ENCODE measurements around the gene B3GNT9.
A peak's percentile ranks its signal among the peaks of the same experiment; 100 is the strongest.

B3GNT9 gene

DNA sequence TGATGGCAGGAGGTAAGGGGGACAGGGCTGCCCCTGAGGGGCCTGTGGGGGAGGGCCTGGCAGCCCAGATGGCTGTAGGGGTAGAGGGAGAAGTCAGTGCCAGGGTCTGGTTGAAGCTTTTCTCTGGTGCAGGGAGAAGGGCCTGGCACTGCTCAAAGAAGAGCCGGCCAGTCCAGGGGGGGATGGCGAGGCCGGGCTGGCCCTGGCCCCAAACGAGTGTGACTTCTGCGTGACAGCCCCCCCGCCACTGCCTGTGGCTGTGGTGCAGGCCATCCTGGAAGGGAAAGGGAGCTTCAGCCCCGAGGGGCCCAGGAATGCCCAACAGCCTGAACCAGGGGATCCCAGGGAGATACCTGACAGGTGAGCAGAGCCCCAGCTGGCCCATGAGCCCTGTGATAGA is 16.8 kb upstream of the B3GNT9 start:
- DNase-seq (ENCODE audit: low read depth in 3 of 3): no peak

GRCh38 chr16:67166598-67167168 is 15.9 kb upstream of the B3GNT9 start:
- no peak for DNase-seq (ENCODE audit: low read depth in 3 of 3)

DNA sequence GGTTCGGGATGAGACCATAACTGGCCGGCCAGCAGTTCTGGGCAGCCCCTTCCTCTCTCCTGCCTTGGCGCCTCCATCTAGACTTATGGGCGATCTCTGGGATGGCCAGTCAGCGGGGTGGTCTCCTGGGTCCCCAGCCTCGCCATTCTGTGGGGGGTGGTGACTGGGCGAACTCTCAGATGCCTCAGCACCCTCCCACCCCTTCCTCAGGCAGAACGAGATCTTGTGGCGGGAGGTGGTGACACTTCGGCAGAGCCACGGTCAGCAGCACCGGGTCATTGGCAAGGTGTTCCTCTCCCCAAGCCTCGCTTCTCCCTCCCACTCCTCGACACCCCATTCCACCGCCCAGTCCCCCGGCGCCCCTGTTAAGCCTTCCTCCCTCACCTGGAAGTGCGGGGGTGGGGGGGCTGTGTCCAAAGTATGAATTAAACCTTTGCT is 15.3 kb upstream of the B3GNT9 start:
- no peak for DNase-seq (ENCODE audit: low read depth in 3 of 3)

DNA sequence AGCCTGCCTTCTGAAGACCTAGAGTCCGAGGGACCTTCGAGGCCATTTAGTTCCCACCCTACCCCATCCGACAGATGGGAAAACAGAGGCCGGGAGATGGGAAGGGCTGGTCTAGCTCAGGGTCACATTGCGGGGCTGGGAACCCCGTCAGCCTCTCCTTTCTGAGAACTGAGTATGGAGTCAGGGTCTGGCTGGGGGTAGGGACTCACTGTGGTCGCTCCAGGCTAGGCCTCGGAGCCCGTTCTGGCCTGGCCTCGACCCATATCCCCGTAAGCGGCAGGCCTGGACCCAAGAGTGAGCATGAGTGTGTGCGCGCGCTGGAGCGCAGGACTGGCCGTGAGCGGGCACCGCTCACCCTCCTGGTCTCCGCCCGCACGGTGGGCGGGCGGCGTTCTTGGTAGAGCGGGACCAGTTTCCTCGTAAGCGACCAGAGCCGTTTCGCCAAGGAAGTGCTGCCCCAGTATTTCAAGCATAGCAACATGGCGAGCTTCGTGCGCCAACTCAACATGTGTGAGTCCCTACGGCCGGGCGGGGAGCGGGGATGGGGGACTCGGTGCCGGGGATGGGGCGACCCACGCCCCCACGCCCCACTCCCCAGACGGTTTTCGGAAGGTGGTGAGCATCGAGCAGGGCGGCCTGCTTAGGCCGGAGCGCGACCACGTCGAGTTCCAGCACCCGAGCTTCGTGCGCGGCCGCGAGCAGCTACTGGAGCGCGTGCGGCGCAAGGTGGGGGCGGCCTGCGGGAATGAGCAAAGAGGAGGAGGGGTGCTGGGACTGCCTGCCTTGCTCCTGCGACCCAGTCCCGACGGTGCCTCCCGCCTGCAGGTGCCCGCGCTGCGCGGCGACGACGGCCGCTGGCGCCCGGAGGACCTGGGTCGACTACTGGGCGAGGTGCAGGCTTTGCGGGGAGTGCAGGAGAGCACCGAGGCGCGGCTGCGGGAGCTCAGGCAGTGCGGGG is 14.6 kb upstream of the B3GNT9 start:
- no peak for DNase-seq (ENCODE audit: low read depth in 3 of 3)

GRCh38 chr16:67164599-67165061 is 13.8 kb upstream of the B3GNT9 start, which contains the start of gene HSF4:
HSF4 (plus strand) TSS chr16:67164745; CDS start chr16:67164812, 67 bp downstream.
- DNase-seq (ENCODE audit: low read depth in 3 of 3): no peak

DNA sequence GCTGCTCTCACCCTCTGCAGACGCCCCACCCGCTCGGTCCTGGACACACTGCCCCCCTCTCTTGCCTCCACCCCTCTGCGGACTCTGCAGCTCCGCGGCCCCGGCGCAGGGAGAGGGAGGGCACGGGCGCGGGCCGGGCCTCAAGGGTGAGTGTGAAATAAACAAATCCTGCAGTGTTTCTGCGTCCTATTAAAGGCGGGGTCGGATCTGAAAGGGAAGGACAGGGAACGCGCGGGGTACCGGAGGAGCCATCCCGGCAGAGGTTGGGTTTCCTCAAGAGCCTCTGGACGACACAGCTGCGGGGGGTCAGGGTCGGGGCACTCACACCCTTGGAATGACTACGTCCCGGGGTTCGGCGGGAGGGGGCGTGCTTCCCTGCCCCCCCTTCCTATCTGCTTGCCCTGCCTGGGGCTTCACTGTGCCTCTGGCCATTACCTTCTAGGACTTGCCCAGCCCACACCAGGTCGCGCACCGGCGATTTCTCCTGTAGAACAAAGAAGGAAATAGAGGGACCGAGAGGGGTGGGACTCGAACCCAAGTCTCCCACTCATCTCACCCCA is 13.3 kb upstream of the B3GNT9 start:
- no peak for DNase-seq (ENCODE audit: low read depth in 3 of 3)

GRCh38 chr16:67163164-67163998 is 12.6 kb upstream of the B3GNT9 start:
- DNase-seq (ENCODE audit: low read depth in 3 of 3): no peak

DNA sequence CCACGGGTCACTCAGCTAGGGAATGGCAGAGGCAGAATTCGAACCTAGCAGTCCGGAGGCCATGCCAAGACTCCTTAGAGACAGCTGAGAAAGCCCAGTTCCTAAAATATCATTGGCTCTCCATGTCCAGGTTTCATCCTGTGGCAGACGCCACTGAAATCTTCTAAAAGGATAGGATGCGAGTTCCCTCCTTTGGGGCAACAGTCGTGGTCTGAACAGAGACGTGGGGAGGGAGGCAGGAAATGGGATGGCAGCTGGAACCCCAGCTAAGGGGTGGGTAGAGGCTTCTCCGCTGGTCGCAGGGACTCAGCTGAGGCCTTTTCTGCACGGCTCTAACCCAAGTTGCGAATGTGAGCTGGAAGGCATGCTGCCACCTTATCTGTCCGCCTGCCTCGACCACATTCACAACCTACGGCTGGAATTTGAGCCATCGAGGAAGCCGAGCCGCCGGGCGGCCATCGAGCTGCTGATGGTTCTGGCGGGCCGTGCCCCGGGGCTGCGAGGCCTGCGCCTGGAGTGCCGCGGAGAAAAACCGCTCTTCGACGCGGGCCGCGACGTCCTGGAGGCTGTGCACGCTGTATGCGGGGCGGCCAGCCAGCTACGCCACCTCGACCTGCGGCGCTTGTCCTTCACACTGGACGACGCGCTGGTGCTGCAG is 11.8 kb upstream of the B3GNT9 start:
- DNase-seq (ENCODE audit: low read depth in 3 of 3): no peak

GRCh38 chr16:67161595-67162058 is 10.8 kb upstream of the B3GNT9 start:
- no peak for DNase-seq (ENCODE audit: low read depth in 3 of 3)

GRCh38 chr16:67158637-67159600 is 8.1 kb upstream of the B3GNT9 start:
- peak in 2 of 3 donors; percentile 61 to 77 for DNase-seq (ENCODE audit: low read depth in 3 of 3)

DNA sequence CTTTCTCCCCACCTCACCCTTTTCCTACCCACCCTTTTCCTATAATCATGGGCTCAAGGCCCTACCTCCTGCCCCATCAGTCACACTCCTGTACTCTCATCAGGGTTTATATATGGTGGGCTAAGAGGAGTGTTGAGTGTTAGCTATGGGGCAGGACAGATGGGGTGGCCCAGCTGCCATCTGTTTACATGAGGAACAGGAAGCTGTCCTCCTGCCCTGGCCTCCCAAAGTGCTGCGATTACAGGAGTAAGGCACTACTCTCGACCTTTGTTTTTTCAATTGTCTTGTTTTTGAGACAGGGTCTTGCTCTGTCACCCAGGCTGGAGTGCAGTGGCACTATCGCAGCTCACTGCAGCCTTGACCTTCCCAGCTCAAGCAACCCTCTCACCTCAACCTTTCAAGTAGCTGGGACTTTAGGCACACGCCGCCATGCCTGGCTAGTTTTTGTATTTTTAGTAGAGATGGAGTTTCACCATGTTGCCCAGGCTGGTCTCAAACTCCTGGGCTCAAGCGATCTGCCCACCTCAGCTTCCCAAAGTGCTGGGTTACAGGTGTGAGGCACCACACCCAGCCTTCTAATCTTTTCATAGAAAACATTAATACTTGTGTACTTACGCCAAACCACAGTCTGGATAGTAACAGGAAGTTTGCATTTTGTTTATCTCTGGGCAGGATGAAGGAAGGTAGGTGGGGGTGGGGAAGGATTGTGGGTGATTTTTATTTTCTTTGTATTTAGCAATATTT is 7.3 kb upstream of the B3GNT9 start:
- no peak for DNase-seq (ENCODE audit: low read depth in 3 of 3)

DNA sequence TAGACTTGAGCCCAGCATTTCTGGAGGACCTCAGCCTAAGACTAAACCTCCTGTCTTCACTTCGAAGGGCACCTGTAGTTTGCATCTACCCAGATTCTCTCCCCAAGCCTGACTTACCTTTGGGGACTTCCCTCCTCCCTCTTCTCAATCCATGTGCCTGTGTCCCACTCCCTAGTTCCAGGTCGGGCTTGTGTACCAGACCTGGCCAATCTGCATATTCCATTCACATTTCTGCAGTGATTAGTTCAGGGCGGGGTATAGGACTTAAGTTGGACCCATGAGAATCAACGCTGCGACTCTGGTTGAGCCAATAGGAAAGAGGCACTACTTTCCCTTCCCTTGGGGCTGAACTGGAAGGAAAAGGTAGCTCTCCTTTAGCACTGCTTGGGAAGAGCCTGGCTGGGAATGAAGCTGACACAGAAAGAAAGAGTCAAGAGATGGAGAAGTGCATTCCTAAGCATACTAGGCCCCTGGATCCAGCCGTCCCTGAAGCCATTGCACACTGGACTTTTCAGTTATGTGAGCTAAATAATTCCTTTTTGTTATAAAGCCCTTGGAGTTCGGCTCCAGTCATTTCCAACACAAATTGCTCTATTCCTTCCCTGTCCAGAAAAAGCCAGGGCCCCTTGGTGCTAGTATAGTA is 6.4 kb upstream of the B3GNT9 start:
- no peak for DNase-seq (ENCODE audit: low read depth in 3 of 3)

DNA sequence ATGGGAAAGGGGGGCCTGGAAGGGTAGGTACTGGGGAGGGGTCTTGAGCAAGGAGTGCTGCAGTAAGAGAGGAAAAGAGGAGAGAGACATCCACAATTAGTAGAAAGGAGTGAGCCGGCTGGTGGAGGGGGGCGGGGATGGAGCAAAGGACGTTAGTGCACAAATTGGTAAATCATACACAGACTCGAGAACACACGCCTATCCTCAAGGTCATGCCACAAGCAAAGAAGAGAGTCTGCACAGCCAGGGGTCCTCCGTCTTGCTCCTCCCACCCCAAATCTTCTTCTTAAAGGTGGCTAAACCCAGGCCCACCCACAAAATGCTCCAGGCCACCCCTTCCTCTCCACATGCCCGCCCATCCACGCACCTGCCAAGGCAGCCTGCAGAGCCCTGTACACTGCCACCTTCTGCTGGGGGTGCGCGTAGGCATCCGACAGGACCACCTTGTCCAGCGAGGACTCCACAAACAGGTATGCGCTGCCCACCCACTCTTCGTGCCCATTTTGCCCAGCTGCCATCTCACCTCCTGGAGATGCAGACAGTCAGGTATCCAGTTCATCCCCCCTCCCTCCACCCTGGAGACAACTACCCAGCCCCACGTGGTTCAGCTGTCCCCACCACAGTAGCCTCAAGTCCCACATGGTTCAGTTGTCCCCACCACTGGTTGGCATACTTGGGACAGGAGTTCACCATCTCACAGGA is 5.5 kb upstream of the B3GNT9 start:
- DNase-seq (ENCODE audit: low read depth in 3 of 3): no peak

GRCh38 chr16:67155295-67156142 is 4.7 kb upstream of the B3GNT9 start:
- peak in 2 of 3 donors; percentile 61 to 71 for DNase-seq (ENCODE audit: low read depth in 3 of 3)

DNA sequence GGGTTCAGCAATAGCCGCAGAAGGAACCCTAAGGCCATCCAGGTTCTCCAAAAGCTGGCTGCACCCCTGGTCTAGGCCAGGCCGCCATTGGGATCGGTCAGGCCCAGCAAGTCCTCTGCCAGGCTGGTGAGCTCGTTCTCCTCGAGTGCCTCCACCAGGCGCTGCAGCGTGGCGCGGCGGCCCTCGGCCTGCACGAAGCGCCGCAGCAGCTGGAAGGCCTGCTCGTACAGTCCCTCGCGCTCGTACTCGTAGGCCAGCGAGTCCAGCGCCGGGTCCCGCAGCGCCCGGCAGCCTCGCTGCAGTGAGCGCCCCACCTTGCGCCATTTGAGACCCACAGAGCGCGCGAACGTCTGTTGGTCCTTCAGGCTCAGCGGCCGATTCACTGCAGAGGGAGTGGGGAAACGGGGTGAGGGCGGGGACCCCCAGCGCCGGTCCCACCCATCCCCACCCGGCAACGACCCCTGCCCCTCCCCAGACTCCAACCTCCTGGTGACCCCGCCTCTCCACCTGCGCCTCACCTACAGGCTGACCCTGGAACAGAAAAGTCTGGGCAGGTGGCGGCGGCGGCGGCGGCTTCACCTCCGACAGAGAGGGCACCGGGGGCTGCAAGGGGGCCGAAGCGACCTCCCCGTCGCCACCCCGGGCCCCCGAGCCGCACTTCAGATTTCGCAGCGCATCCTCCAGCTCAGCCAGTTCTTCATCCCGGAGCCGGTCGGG is 3.9 kb upstream of the B3GNT9 start:
- DNase-seq (ENCODE audit: low read depth in 3 of 3): no peak

DNA sequence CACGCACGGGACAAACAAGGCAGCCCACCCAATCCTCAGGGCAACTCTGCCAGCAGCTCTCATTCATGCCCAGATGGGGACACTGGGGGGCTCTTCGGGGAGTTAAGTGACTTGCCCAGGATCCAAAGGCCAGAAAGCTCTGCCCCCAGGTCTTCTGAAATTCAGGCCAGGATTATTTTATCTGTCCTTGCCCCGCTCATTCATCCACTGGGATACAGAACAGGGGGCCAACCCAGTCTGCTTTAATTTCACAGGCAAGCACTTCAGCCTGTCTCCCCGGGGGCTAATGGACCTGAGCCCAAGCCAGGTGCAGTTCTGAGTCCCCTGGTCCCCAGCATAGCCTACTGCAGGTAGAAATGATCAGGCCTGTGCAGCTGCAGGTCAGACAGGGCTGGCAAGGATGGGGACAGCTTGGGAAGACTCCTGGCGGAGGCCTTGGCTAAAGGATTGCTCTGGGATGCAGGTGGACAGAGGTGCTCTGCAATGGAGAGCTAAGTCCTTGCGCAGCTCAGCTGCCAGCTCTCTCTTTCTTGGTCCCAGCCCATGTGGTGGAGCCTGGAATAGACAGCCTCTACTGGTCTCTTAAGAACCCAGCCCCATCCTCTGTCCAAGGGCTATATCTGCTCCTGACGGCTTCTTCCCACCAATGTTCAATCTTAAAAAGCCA is 766 bp upstream of the B3GNT9 start:
- no peak for DNase-seq (ENCODE audit: low read depth in 3 of 3)

Measured in stimulated activated CD4-positive, alpha-beta T cell treated with anti-CD3 and anti-CD28 coated beads, TNF-alpha, amount 100 ng/mL, for 48 hours (primary cell).